Stimulated activated naive CD8-positive, alpha-beta T cell treated with anti-CD3 and anti-CD28 coated beads, Interleukin-15, Interleukin-2, amounts not matched to agents 100 ng/mL and 50 ng/mL, for 24 hours (primary cell): ENCODE results near the gene NSD2.
"Not testable (repeated sequence)": the region's sequence is repeated elsewhere in the genome, so short reads cannot be mapped to it uniquely, and the experiment has no call there.

ENCODE experiments used
- H3K27ac Mint-ChIP-seq: one replicate; pipeline ENCODE4 v1.8.0; 2021; ENCODE audit warnings: mild to moderate bottlenecking, mixed read lengths
- H3K27me3 Mint-ChIP-seq: one replicate; pipeline ENCODE4 v1.8.0; 2021; ENCODE audit warnings: mixed read lengths
- H3K36me3 Mint-ChIP-seq: one replicate; pipeline ENCODE4 v1.8.0; 2021; ENCODE audit warnings: low read depth, mixed read lengths
- H3K4me1 Mint-ChIP-seq: one replicate; pipeline ENCODE4 v1.8.0; 2021; ENCODE audit warnings: low read depth, mixed read lengths
- H3K4me3 Mint-ChIP-seq: one replicate; pipeline ENCODE4 v1.8.0; 2021; ENCODE audit warnings: mild to moderate bottlenecking, mixed read lengths
- H3K9me3 Mint-ChIP-seq: one replicate; pipeline ENCODE4 v1.8.0; 2021; ENCODE audit warnings: mixed read lengths

Gene NSD2

GRCh38 chr4:1834047-1834775, 37.0 kb upstream of the NSD2 start:
- H3K4me1 Mint-ChIP-seq = peaks cover 11% of the 10 kb centered on the region
- H3K27me3 Mint-ChIP-seq = no peaks in the 10 kb centered on the region
- H3K9me3 Mint-ChIP-seq = no peaks in the 10 kb centered on the region
- no peak overlapping the region for H3K4me3 Mint-ChIP-seq
- peaks cover 66% of the 10 kb centered on the region for H3K36me3 Mint-ChIP-seq
- peak overlapping the region; percentile 71 for H3K27ac Mint-ChIP-seq

DNA sequence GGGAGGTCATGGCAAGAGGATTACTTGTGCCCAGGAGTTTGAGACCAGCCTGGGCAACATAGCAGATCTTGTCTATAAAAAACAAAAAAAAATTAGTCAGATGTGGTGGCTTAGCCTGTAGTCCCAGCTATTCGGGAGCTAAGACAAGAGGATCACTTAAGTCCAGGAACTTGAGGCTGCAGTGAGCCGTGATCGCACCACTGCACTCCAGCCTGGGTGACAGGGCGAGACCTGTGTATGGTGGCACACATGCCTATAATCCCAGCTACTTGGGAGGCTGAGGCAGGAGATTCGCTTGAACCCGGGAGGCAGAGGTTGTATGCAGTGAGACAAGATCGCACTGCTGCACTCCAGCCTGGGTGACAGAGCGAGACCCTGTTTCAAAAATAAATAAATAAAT, 35.4 kb upstream of the NSD2 start:
- not testable (repeated sequence) for H3K27me3 Mint-ChIP-seq, H3K27ac Mint-ChIP-seq, H3K9me3 Mint-ChIP-seq, H3K4me3 Mint-ChIP-seq
- Mint-ChIP-seq H3K36me3 (peaks cover 63% of the 10 kb centered on the region), H3K4me1 (peaks cover 11% of the 10 kb centered on the region)

DNA sequence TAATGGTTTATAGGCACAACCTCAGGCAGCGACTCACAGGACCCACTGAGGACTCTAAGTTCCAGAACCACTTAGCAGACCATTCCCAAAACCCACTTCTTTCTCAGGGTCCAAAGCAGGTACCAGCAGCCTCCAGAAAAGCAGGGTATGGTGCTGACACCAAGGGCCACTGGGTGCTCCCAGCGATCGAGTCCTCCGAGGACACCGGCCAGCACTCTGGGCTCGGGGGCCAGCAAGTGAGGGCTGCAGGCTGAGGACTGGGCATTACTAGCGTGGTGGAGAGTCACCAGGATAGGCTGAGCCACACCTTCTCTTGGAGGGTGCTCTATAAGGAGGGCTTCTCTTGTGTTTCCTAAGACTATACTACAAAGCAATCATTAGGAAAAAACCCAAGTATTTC, 34.5 kb upstream of the NSD2 start:
- peaks cover 11% of the 10 kb centered on the region for H3K4me1 Mint-ChIP-seq
- no peak overlapping the region for H3K4me3 Mint-ChIP-seq
- peaks cover 62% of the 10 kb centered on the region for H3K36me3 Mint-ChIP-seq
- H3K9me3 Mint-ChIP-seq = no peaks in the 10 kb centered on the region
- H3K27me3 Mint-ChIP-seq = no peaks in the 10 kb centered on the region
- H3K27ac Mint-ChIP-seq = no peak overlapping the region

DNA sequence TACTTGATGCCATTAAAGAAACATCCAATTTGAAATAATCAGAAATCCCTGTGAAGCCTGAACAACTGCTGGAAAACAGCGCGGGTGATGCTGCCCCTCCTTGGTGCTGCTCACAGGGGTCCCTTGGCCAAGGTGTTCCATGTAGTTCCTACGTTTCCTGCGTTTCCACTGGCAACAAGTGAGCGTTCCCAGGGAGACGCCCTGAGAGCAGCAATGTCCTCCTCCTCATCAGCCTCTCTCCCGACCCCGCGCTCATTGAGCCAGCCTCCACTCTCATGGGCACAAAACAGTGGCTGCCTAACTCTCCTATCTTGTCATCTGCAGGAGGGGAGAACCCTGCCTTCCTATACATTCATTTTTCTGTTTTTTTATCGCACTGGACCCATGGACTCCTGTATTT, 34.1 kb upstream of the NSD2 start:
- H3K4me1 Mint-ChIP-seq = peaks cover 11% of the 10 kb centered on the region
- no peak overlapping the region for H3K4me3 Mint-ChIP-seq
- no peaks in the 10 kb centered on the region for H3K27me3 Mint-ChIP-seq
- H3K9me3 Mint-ChIP-seq = no peaks in the 10 kb centered on the region
- no peak overlapping the region for H3K27ac Mint-ChIP-seq
- peaks cover 60% of the 10 kb centered on the region for H3K36me3 Mint-ChIP-seq

DNA sequence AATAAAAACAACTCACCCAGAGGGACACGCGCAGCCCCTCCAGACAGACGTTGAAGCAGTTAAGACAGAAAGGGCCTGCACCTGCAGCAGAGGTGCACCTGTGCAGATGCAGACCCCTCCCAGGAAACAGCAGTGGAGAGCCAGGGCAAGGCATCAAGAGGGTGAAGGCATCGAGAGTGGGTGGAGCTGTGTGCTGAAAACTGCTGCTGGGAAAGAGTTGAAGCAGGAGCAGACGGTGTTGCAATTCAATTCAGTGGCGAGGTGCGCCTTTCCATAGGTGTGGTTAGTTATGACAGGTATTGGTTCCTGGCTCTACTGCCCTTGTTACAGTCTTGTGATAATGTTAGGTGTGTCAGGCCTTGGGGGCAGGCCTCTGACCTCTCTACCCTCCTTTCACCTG, 31.9 kb upstream of the NSD2 start:
- peaks cover 6% of the 10 kb centered on the region for H3K4me1 Mint-ChIP-seq
- H3K36me3 Mint-ChIP-seq = peaks cover 70% of the 10 kb centered on the region
- no peak overlapping the region for H3K4me3 Mint-ChIP-seq

DNA sequence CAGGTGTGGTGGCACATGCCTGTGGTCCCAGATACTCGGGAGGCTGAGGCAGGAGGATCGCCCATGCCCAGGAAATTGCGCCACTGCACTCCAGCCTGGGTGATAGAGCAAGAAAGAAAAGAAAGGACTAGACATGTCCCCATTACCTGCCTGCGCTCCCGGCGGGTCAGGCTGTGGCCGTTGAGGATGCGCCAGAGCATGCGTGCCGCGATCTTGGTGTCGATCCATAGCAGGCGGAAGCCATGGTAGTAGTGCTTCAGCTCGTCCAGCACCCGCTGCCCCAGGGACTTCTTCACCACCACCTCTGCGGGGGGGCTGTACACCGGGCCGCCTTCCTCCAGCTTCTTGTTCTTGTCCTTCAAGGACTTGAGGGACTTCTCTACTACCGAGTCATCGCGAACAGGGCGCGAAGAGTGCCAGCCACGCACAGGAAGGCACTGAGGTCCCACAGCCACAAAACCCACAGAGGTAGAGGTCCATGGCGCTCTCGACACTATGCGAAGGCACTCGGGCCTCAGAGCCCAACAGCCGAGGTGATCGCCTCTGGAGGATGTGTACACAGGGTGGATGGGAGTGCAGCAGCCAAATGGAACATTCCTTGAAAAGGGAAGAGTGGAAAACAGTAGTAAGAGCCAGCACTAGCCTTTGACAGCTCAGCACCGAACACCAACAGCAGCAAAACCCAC, 29.8 kb upstream of the NSD2 start:
- H3K36me3 Mint-ChIP-seq = peaks cover 63% of the 10 kb centered on the region
- no peak overlapping the region for H3K4me3 Mint-ChIP-seq
- H3K9me3 Mint-ChIP-seq = no peaks in the 10 kb centered on the region
- no peak overlapping the region for H3K27ac Mint-ChIP-seq
- H3K4me1 Mint-ChIP-seq = peaks cover under 1% of the 10 kb centered on the region
- H3K27me3 Mint-ChIP-seq = no peaks in the 10 kb centered on the region

More for the DNA sequence above, 31.9 kb upstream of the NSD2 start:
- Mint-ChIP-seq H3K27me3 (no peaks in the 10 kb centered on the region), H3K27ac (no peak overlapping the region), H3K9me3 (no peaks in the 10 kb centered on the region)

GRCh38 chr4:1841887-1842210, 29.3 kb upstream of the NSD2 start:
- Mint-ChIP-seq H3K27me3 (no peaks in the 10 kb centered on the region), H3K27ac (no peak overlapping the region), H3K9me3 (no peaks in the 10 kb centered on the region), H3K4me3 (no peak overlapping the region), H3K36me3 (peaks cover 64% of the 10 kb centered on the region), H3K4me1 (peaks cover 5% of the 10 kb centered on the region)

DNA sequence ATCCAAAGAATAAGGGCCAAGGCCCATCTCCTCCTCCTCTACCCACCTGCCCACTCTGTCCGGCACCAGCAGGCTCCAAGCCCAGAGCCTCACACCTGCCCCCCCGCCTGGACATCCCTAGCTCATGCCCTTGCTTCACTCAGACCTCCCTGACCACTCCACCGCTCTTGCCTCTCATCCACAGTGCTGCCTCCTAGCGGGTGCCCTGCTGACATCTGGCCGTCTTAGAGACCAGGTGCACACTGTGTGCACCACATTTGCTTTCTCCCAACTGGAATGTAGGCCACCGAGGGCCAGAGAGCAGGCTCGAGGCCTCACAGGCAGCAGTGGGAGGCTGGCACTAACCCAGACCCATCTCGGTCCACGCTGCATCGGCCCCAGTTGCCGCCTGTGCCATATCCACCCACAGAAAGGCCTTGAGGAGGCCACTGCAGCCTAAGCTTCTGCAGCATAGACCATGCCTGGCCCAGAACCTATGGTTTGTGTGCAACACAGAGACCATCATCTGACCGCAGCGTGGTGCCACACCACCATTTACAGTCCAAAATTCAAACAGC, 28.8 kb upstream of the NSD2 start:
- peak overlapping the region; percentile 19 for H3K27ac Mint-ChIP-seq
- peaks cover 6% of the 10 kb centered on the region for H3K4me1 Mint-ChIP-seq
- H3K9me3 Mint-ChIP-seq = no peaks in the 10 kb centered on the region
- H3K36me3 Mint-ChIP-seq = peaks cover 64% of the 10 kb centered on the region
- H3K4me3 Mint-ChIP-seq = no peak overlapping the region
- no peaks in the 10 kb centered on the region for H3K27me3 Mint-ChIP-seq

- no peaks in the 10 kb centered on the region for H3K27me3 Mint-ChIP-seq
- H3K4me1 Mint-ChIP-seq = peaks cover 6% of the 10 kb centered on the region
- H3K27ac Mint-ChIP-seq = no peak overlapping the region
- H3K9me3 Mint-ChIP-seq = no peaks in the 10 kb centered on the region
- peaks cover 64% of the 10 kb centered on the region for H3K36me3 Mint-ChIP-seq
- H3K4me3 Mint-ChIP-seq = no peak overlapping the region
These were observed 28.2 kb upstream of the NSD2 start for GRCh38 chr4:1842993-1843448.

GRCh38 chr4:1843852-1844251, 27.3 kb upstream of the NSD2 start:
- H3K27ac Mint-ChIP-seq = no peak overlapping the region
- H3K4me3 Mint-ChIP-seq = no peak overlapping the region
- peaks cover 6% of the 10 kb centered on the region for H3K4me1 Mint-ChIP-seq
- H3K27me3 Mint-ChIP-seq = no peaks in the 10 kb centered on the region
- H3K9me3 Mint-ChIP-seq = no peaks in the 10 kb centered on the region
- peaks cover 61% of the 10 kb centered on the region for H3K36me3 Mint-ChIP-seq

DNA sequence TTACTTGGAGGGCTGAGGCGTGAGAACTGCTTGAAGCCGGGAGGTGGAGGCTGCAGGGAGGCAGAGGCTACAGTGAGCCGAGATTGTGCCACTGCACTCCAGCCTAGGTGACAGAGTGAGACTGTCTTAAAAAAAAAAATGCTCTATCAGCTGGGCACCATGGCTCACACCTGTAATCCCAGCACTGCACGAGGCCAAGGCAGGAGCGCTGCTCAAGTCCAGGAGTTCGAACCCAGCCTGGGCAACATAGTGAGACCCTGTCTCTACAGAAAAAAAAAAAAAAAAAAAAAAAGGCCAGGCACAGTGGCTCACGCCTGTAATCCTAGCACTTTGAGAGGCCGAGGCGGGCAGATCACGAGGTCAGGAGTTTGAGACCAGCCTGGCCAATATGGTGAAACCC, 26.6 kb upstream of the NSD2 start:
- not testable (repeated sequence) for H3K4me1 Mint-ChIP-seq, H3K27ac Mint-ChIP-seq, H3K9me3 Mint-ChIP-seq, H3K27me3 Mint-ChIP-seq, H3K4me3 Mint-ChIP-seq
- peaks cover 55% of the 10 kb centered on the region for H3K36me3 Mint-ChIP-seq

- peaks cover 48% of the 10 kb centered on the region for H3K36me3 Mint-ChIP-seq
- H3K27me3 Mint-ChIP-seq = no peaks in the 10 kb centered on the region
- peaks cover 14% of the 10 kb centered on the region for H3K4me1 Mint-ChIP-seq
- no peak overlapping the region for H3K27ac Mint-ChIP-seq
- no peaks in the 10 kb centered on the region for H3K9me3 Mint-ChIP-seq
- H3K4me3 Mint-ChIP-seq = no peak overlapping the region
These were observed 24.6 kb upstream of the NSD2 start for GRCh38 chr4:1846580-1846979.

GRCh38 chr4:1850276-1850675, 20.9 kb upstream of the NSD2 start:
- Mint-ChIP-seq H3K27ac (no peak overlapping the region), H3K4me1 (peaks cover 43% of the 10 kb centered on the region), H3K9me3 (no peaks in the 10 kb centered on the region), H3K36me3 (peaks cover 38% of the 10 kb centered on the region), H3K4me3 (no peak overlapping the region), H3K27me3 (no peaks in the 10 kb centered on the region)

DNA sequence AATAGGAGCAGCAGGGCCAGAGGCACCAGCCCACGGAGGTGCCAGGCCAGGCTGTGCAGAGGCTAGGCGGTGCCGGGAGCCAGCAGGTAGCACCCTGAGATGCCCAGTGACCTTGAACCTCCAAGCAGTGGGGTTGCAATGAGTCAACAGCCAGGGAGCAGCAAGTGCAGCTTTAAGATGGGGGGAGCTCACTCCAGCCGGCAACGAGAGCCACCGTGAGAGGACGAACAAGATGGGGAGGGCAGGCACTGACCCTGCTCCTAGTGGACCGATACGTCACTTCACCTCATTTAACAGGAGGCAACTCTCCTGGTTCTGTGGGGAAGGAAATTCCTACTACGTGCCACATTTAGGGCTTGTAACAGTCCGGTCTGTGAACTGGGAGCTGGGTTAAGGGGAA, 20.0 kb upstream of the NSD2 start:
- H3K36me3 Mint-ChIP-seq = peaks cover 35% of the 10 kb centered on the region
- peaks cover 43% of the 10 kb centered on the region for H3K4me1 Mint-ChIP-seq
- H3K4me3 Mint-ChIP-seq = no peak overlapping the region
- no peaks in the 10 kb centered on the region for H3K27me3 Mint-ChIP-seq
- H3K9me3 Mint-ChIP-seq = no peaks in the 10 kb centered on the region
- H3K27ac Mint-ChIP-seq = no peak overlapping the region

- no peaks in the 10 kb centered on the region for H3K27me3 Mint-ChIP-seq
- H3K4me1 Mint-ChIP-seq = peaks cover 38% of the 10 kb centered on the region
- H3K4me3 Mint-ChIP-seq = no peak overlapping the region
- H3K9me3 Mint-ChIP-seq = no peaks in the 10 kb centered on the region
- peaks cover 29% of the 10 kb centered on the region for H3K36me3 Mint-ChIP-seq
- H3K27ac Mint-ChIP-seq = no peak overlapping the region
These were observed 19.4 kb upstream of the NSD2 start for GRCh38 chr4:1851575-1852410.
